GM18505 (cell line): ENCODE measurements around the gene PLA1A.
"Not testable (repeated sequence)": the region's sequence is repeated elsewhere in the genome, so short reads cannot be mapped to it uniquely, and the experiment has no call there.

Experiments
- ATAC-seq: cut with Tn5 transposase; IDR thresholded peaks from one replicate; pipeline ENCODE4 v1.9.1; 2021; ENCODE audit not compliant: unreplicated experiment
- POLR2A ChIP-seq: IDR thresholded peaks from 4 replicates; pipeline ENCODE4 v1.6.1; 2011; ENCODE audit warnings: borderline replicate concordance; ENCODE audit not compliant: insufficient read depth, insufficient read length; ENCODE audit errors: extremely low read depth

The PLA1A gene

GRCh38 chr3:119597548-119598288 lies at the start of gene PLA1A:
Gene PLA1A (plus strand): TSS chr3:119597885. CDS start chr3:119597914, 29 bp downstream.
- ATAC-seq: no peak
- no peak for TF ChIP-seq POLR2A

- no peak for TF ChIP-seq POLR2A
- no peak for ATAC-seq
These were observed 49.3 kb upstream of the PLA1A start for GRCh38 chr3:119548341-119548740.

- TF ChIP-seq POLR2A: peak; percentile 50
- peak; percentile 35 for ATAC-seq
These were observed 47.3 kb upstream of the PLA1A start for GRCh38 chr3:119550192-119550910.

GRCh38 chr3:119551598-119551997 lies 46.1 kb upstream of the PLA1A start:
- TF ChIP-seq POLR2A: no peak
- no peak for ATAC-seq

DNA sequence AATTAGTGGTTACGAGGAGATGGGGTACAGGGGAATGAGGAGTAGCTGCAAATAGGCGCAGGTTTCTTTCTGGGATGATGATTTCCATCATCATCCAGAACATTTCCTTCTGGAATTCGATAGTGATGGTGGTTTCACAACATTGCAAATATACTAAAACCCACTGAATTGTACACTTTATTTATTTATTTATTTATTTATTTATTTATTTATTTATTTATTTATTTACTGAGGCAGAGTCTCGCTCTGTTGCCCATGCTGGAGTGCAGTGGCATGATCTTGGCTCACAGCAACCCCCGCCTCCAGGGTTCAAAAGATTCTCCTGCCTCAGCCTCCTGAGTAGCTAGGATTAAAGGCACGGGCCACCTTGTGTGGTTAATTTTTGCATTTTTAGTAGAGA lies 44.8 kb upstream of the PLA1A start:
- ATAC-seq: not testable (repeated sequence)

- peak; percentile 35 for TF ChIP-seq POLR2A
These were observed 43.8 kb upstream of the PLA1A start for GRCh38 chr3:119553823-119554415.

DNA sequence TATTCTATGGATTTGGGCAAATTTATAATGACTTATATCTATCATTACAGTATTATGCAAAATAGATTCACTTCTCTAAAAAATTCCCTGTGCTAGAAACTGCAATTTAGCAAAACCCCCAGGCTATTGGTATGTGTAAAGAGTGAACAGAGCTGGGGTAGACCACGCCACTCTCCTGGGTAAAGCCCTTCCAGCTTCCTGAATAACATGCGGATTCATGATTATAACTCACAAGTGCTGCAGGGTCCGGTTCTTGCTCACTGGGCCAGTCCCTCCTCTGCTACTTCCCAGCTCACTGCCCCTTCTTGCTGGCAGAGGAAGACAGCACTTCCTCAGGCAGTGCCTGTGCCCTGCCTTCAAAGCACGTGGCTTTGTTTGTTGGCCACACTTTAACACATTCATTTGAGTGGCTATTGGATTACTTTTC lies 42.4 kb upstream of the PLA1A start:
- TF ChIP-seq POLR2A: no peak
- ATAC-seq: no peak

More at GRCh38 chr3:119553823-119554415, 43.8 kb upstream of the PLA1A start:
- no peak for ATAC-seq

DNA sequence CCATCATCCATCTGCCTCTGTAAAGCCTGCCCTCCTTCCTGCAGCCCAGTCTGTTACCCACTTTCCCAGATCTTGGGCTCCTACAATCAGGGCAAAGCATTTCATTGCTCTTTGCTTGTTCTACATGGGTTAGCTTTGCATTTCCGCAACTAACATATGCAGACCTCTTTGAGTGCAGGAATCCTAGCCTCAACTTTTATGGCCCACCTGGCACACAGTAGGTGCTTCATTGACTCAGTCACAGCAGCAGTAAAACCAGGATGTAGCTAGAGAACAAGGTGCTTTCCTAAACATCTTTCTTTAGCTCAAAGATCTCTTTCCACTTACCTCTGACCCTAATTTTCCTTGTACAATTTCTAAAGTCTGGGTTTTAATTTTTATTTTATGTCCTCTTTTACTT lies 41.8 kb upstream of the PLA1A start:
- no peak for ATAC-seq
- TF ChIP-seq POLR2A: peak; percentile 1

DNA sequence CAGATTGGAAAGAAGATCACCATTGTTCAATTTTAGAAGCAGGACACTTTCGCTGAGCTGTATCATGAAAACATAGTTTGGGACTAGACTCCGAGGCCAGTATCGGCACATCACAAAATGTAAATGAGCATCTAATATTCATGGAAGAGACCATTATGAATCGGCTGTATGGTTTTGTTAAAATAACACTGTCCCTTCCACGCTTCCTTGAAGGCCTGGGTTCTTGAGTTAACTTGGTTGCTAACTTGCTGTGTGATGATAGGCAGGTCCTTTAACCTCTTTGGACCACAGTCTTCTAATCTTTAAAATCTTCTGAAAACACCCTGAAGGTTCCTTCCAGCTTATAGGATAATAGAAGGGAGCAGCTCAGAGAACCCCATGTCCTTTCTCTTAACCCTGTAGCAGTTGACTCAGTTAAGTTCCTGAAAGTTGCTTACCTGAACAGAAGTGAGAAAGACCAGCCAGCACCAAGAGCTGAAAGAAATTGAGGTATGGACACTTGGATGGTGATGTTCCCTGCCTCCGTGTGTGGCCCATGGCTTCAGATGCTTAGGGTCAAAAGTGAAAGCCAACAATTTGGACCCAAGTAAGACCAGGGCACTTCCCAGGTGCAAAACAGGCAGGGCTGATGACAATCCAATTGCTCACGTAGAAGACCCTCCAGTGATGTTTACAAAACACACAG lies 40.4 kb upstream of the PLA1A start:
- no peak for ATAC-seq
- no peak for TF ChIP-seq POLR2A

GRCh38 chr3:119557877-119558269 lies 39.8 kb upstream of the PLA1A start:
- no peak for ATAC-seq

GRCh38 chr3:119558626-119559317 lies 38.9 kb upstream of the PLA1A start:
- no peak for ATAC-seq
- no peak for TF ChIP-seq POLR2A

More at GRCh38 chr3:119557877-119558269, 39.8 kb upstream of the PLA1A start:
- TF ChIP-seq POLR2A: no peak

- TF ChIP-seq POLR2A: peak; percentile 52
- peak; percentile 51 for ATAC-seq
These were observed 38.2 kb upstream of the PLA1A start, which contains the start of gene CD80 for GRCh38 chr3:119559441-119559963. Gene CD80 (minus strand): TSS chr3:119559614. CDS start chr3:119557728, 1,886 bp downstream.
